ENCODE data around the gene BICC1. TPM values are rescaled to one million over a fixed set of nuclear protein-coding genes. Genes with fewer than 3 reads are reported as not detected.

The BICC1 gene
- total RNA-seq, 1 experiment from 2014 or later: not detected

DNA sequence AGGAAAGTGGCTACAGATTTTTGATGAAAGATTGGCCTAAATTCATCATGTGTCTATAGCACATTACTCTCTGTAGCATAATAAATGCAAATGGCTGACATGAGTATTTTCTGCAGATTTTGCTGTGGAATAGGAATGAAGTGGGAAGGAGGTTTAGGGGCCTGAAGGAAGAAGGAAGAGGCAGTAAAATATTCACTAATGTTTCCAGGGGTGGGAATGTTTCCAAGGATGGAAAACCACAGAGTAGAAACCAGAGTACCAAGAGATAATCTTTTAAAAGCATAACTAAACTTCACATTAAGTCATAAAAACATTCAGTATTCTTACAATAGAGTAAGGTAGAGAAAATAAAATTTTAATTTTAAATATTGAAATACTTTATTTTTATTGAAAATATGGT, 267.8 kb downstream of the BICC1 start:
- intact Hi-C loops (cut with micrococcal nuclease): loop anchor here (5.0 to 10.0 kb wide), 3 partner anchors 174 to 1257 kb away; no protein-coding TSS in a partner anchor
- TF ChIP-seq SRF (IDR thresholded peaks at IDR 0.05; ENCODE audit: low read depth) (no peak), ZNF274 (IDR thresholded peaks at IDR 0.05; ENCODE audit: low read depth, low read length) (no peak), FOSL1 (IDR thresholded peaks at IDR 0.05; ENCODE audit: low read depth) (no peak), ZFX (IDR thresholded peaks at IDR 0.05) (no peak), EGR1 (IDR thresholded peaks at IDR 0.05; ENCODE audit: low read depth) (no peak), RAD21 (IDR thresholded peaks at IDR 0.05; ENCODE audit: low read depth) (no peak), ELF1 (IDR thresholded peaks at IDR 0.05; ENCODE audit: borderline replicate concordance, low read depth) (no peak), CBX3 (IDR thresholded peaks at IDR 0.05; ENCODE audit: low read depth) (no peak), POLR2AphosphoS5 (IDR thresholded peaks at IDR 0.05; ENCODE audit: low read depth, low read length) (no peak), SP1 (IDR thresholded peaks at IDR 0.05; ENCODE audit: low read depth) (no peak), YY1 (IDR thresholded peaks at IDR 0.05; ENCODE audit: extremely low read depth, insufficient replicate concordance, low read depth, low read length) (no peak), SIN3A (IDR thresholded peaks at IDR 0.05; ENCODE audit: low read depth) (no peak)
- TF ChIP-seq, protein P1, sequence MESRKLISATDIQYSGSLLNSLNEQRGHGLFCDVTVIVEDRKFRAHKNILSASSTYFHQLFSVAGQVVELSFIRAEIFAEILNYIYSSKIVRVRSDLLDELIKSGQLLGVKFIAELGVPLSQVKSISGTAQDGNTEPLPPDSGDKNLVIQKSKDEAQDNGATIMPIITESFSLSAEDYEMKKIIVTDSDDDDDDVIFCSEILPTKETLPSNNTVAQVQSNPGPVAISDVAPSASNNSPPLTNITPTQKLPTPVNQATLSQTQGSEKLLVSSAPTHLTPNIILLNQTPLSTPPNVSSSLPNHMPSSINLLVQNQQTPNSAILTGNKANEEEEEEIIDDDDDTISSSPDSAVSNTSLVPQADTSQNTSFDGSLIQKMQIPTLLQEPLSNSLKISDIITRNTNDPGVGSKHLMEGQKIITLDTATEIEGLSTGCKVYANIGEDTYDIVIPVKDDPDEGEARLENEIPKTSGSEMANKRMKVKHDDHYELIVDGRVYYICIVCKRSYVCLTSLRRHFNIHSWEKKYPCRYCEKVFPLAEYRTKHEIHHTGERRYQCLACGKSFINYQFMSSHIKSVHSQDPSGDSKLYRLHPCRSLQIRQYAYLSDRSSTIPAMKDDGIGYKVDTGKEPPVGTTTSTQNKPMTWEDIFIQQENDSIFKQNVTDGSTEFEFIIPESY (IDR thresholded peaks at IDR 0.05; ENCODE audit: extremely low read depth, insufficient replicate concordance, low read length): no peak
- TF ChIP-seq, protein P2, sequence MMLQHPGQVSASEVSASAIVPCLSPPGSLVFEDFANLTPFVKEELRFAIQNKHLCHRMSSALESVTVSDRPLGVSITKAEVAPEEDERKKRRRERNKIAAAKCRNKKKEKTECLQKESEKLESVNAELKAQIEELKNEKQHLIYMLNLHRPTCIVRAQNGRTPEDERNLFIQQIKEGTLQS (IDR thresholded peaks at IDR 0.05): no peak
- TF ChIP-seq, protein P3, sequence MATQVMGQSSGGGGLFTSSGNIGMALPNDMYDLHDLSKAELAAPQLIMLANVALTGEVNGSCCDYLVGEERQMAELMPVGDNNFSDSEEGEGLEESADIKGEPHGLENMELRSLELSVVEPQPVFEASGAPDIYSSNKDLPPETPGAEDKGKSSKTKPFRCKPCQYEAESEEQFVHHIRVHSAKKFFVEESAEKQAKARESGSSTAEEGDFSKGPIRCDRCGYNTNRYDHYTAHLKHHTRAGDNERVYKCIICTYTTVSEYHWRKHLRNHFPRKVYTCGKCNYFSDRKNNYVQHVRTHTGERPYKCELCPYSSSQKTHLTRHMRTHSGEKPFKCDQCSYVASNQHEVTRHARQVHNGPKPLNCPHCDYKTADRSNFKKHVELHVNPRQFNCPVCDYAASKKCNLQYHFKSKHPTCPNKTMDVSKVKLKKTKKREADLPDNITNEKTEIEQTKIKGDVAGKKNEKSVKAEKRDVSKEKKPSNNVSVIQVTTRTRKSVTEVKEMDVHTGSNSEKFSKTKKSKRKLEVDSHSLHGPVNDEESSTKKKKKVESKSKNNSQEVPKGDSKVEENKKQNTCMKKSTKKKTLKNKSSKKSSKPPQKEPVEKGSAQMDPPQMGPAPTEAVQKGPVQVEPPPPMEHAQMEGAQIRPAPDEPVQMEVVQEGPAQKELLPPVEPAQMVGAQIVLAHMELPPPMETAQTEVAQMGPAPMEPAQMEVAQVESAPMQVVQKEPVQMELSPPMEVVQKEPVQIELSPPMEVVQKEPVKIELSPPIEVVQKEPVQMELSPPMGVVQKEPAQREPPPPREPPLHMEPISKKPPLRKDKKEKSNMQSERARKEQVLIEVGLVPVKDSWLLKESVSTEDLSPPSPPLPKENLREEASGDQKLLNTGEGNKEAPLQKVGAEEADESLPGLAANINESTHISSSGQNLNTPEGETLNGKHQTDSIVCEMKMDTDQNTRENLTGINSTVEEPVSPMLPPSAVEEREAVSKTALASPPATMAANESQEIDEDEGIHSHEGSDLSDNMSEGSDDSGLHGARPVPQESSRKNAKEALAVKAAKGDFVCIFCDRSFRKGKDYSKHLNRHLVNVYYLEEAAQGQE (IDR thresholded peaks at IDR 0.05; ENCODE audit: low read depth): no peak
- TF ChIP-seq, protein P4, sequence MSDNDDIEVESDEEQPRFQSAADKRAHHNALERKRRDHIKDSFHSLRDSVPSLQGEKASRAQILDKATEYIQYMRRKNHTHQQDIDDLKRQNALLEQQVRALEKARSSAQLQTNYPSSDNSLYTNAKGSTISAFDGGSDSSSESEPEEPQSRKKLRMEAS (IDR thresholded peaks at IDR 0.05): no peak
- BruUV-seq (replicated peaks): no TSS peak
- Histone ChIP-seq H3K9me2 (ENCODE audit: insufficient read depth) (no peaks in the 10 kb centered on the region), H3K9me3 (ENCODE audit: control insufficient read depth in 1 of 2, insufficient read depth in 1 of 2, low read depth in 1 of 2, low read length in 2 of 2) (no peaks in the 10 kb centered on the region), H3K4me2 (ENCODE audit: low read length) (no peak overlapping the region), H3K4me3 (replicated peaks in 1 of 2; ENCODE audit: low read depth in 1 of 2, low read length in 2 of 2) (no peak overlapping the region), H3K4me1 (ENCODE audit: control insufficient read depth in 1 of 2, insufficient read depth in 2 of 2, low read length in 2 of 2) (no peaks in the 10 kb centered on the region), H3K79me2 (ENCODE audit: insufficient read depth, low read length) (no peaks in the 10 kb centered on the region), H3K9ac (ENCODE audit: low read length) (no peak overlapping the region), H3K27me3 (ENCODE audit: insufficient read depth, low read length) (no peaks in the 10 kb centered on the region), H3K27ac (ENCODE audit: low read depth, low read length) (no peak overlapping the region), H2AFZ (ENCODE audit: low read depth, low read length, poor library complexity, severe bottlenecking) (no peak overlapping the region), H3K36me3 (ENCODE audit: control insufficient read depth in 1 of 2, insufficient read depth in 2 of 2, low read length in 2 of 2) (no peaks in the 10 kb centered on the region), H4K20me1 (ENCODE audit: insufficient read depth) (no peaks in the 10 kb centered on the region)
- ChIA-PET POLR2A (no interaction called here), RAD21 (ENCODE audit: low non-redundant PET in 1 of 2, low total read pairs in 2 of 2, uncharacterized antibody in 2 of 2, unreplicated experiment in 2 of 2) (no interaction called here), CTCF (interaction anchor here (1.1 to 1.2 kb wide), 2 partner anchors 250 to 843 kb away, joined by 3 read pairs; no protein-coding TSS in a partner anchor)
- DNase-seq (ENCODE audit: low read depth, low spot score): no peak
- ATAC-seq: no peak
